ENCODE results near the gene PSMA8. TPM values are rescaled to one million over a fixed set of nuclear protein-coding genes. Genes with fewer than 3 reads are reported as not detected.

PSMA8 gene
- total and polyA plus RNA-seq, 2 of the 13 experiments (the other 11 are each of a cell fraction or from before 2014, with no cell fraction given), result not detected

DNA sequence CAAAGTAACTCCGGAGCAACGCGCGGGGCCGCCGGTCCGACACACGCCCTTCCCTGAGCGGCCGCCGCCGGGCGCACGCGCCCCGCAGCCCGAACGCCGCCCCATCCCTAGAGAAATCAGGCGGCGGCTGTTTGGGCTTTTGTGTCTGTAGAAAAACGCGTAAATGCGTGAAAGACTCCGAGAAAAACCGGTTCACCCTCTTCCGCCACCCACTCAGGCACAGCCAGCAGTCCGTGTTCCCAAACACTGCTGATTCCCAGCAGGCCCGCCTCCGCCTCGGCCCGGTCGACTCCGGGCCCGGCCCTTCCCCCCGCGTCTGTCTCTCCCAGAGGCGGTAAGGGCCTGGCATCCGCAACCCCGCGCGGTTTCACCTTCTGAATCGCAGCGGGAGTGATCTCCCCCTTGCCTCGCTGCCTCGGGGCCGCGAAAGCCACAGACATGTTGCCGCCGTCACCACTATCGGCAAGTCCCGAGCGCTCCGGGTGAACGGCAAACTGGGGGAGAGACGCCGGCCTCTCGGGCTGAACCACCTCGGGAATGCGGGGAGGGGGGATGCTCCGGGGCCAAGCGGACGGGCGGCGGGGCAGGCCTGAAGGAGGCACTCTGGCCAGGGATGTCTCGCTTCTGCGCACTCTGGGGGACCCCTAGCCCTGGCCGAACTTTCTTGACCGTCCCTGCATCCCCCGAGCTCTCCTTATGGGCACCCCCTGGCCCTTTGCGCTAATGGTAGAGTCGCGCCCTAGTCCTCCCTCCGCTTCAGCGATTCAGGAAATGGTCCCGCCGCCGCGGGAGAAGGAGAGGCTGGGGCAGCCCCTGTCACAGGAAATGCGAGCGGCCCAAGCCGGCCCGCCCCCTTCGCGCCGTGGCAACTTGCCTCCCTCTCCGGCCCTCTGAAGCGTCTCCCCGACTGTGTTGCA is 43.3 kb upstream of the PSMA8 start, which contains the start of gene SS18 (continued):
- TF ChIP-seq, protein P1, sequence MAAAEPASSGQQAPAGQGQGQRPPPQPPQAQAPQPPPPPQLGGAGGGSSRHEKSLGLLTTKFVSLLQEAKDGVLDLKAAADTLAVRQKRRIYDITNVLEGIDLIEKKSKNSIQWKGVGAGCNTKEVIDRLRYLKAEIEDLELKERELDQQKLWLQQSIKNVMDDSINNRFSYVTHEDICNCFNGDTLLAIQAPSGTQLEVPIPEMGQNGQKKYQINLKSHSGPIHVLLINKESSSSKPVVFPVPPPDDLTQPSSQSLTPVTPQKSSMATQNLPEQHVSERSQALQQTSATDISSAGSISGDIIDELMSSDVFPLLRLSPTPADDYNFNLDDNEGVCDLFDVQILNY (CRISPR knock-in tag; conservative IDR thresholded peaks at IDR 0.05), result no peak; the same call in 1 of the 2 replicates
- TF ChIP-seq FOXJ3 (CRISPR knock-in tag; IDR thresholded peaks at IDR 0.05; ENCODE audit: borderline replicate concordance) (no peak), HOXD1 (CRISPR knock-in tag; IDR thresholded peaks at IDR 0.05) (peak; percentile 31; the same call in 1 of the 2 replicates), GTF2F1 (IDR thresholded peaks at IDR 0.05; ENCODE audit: low read length) (no peak), ZNF430 (CRISPR knock-in tag; IDR thresholded peaks at IDR 0.05) (peak; percentile 41), CC2D1A (CRISPR knock-in tag; IDR thresholded peaks at IDR 0.05) (no peak), KAT8 (CRISPR knock-in tag; IDR thresholded peaks at IDR 0.05) (peak; percentile 33), YEATS4 (CRISPR knock-in tag; IDR thresholded peaks at IDR 0.05; ENCODE audit: borderline replicate concordance) (peak; percentile 90), ZFP1 (CRISPR knock-in tag; IDR thresholded peaks at IDR 0.05) (0 out of 2 replicates have a peak, but pooled peaks have one; percentile 15), CCDC6 (CRISPR knock-in tag; IDR thresholded peaks at IDR 0.05) (0 out of 2 replicates have a peak, but pooled peaks have one; percentile 31), RBAK (CRISPR knock-in tag; IDR thresholded peaks at IDR 0.05) (no peak), BRD4 (CRISPR knock-in tag; IDR thresholded peaks at IDR 0.05) (0 out of 2 replicates have a peak, but pooled peaks have one; percentile 67), KMT2B (CRISPR knock-in tag; IDR thresholded peaks at IDR 0.05) (peak; percentile 79), ZSCAN22 (CRISPR knock-in tag; IDR thresholded peaks at IDR 0.05) (no peak), ISL2 (CRISPR knock-in tag; IDR thresholded peaks at IDR 0.05) (peak; percentile 21; the same call in 1 of the 2 replicates), TEAD2 (CRISPR knock-in tag; IDR thresholded peaks at IDR 0.05) (no peak), ZNF724P (CRISPR knock-in tag; IDR thresholded peaks at IDR 0.05; ENCODE audit: borderline replicate concordance) (no peak)
- TF ChIP-seq, protein P2, sequence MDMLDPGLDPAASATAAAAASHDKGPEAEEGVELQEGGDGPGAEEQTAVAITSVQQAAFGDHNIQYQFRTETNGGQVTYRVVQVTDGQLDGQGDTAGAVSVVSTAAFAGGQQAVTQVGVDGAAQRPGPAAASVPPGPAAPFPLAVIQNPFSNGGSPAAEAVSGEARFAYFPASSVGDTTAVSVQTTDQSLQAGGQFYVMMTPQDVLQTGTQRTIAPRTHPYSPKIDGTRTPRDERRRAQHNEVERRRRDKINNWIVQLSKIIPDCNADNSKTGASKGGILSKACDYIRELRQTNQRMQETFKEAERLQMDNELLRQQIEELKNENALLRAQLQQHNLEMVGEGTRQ (IDR thresholded peaks at IDR 0.05; ENCODE audit: low read depth, low read length), result no peak
- TF ChIP-seq, protein P2 (CRISPR knock-in tag; IDR thresholded peaks at IDR 0.05; ENCODE audit: borderline replicate concordance), result no peak
- TF ChIP-seq, protein P3, sequence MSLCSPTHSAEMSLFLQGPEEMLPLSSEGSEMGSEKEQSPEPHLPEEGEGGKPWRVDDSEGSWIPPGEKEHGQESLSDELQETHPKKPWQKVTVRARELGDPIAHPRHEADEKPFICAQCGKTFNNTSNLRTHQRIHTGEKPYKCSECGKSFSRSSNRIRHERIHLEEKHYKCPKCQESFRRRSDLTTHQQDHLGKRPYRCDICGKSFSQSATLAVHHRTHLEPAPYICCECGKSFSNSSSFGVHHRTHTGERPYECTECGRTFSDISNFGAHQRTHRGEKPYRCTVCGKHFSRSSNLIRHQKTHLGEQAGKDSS (CRISPR knock-in tag; IDR thresholded peaks at IDR 0.05; ENCODE audit: borderline replicate concordance, low read depth), result peak; percentile 27; the same call in 1 of the 2 replicates
- TF ChIP-seq, protein P4, sequence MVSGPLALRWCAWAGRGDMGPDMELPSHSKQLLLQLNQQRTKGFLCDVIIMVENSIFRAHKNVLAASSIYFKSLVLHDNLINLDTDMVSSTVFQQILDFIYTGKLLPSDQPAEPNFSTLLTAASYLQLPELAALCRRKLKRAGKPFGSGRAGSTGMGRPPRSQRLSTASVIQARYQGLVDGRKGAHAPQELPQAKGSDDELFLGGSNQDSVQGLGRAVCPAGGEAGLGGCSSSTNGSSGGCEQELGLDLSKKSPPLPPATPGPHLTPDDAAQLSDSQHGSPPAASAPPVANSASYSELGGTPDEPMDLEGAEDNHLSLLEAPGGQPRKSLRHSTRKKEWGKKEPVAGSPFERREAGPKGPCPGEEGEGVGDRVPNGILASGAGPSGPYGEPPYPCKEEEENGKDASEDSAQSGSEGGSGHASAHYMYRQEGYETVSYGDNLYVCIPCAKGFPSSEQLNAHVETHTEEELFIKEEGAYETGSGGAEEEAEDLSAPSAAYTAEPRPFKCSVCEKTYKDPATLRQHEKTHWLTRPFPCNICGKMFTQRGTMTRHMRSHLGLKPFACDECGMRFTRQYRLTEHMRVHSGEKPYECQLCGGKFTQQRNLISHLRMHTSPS (CRISPR knock-in tag; IDR thresholded peaks at IDR 0.05; ENCODE audit: low read depth), result no peak
- TF ChIP-seq, protein P5, sequence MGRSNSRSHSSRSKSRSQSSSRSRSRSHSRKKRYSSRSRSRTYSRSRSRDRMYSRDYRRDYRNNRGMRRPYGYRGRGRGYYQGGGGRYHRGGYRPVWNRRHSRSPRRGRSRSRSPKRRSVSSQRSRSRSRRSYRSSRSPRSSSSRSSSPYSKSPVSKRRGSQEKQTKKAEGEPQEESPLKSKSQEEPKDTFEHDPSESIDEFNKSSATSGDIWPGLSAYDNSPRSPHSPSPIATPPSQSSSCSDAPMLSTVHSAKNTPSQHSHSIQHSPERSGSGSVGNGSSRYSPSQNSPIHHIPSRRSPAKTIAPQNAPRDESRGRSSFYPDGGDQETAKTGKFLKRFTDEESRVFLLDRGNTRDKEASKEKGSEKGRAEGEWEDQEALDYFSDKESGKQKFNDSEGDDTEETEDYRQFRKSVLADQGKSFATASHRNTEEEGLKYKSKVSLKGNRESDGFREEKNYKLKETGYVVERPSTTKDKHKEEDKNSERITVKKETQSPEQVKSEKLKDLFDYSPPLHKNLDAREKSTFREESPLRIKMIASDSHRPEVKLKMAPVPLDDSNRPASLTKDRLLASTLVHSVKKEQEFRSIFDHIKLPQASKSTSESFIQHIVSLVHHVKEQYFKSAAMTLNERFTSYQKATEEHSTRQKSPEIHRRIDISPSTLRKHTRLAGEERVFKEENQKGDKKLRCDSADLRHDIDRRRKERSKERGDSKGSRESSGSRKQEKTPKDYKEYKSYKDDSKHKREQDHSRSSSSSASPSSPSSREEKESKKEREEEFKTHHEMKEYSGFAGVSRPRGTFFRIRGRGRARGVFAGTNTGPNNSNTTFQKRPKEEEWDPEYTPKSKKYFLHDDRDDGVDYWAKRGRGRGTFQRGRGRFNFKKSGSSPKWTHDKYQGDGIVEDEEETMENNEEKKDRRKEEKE (IDR thresholded peaks at IDR 0.05), result no peak

Measured in HepG2 (cell line).